Peyer's patch (tissue), 4 donors: ENCODE results near the gene PABPC1L2B.
"Not testable (repeated sequence)": the region's sequence is repeated elsewhere in the genome, so short reads cannot be mapped to it uniquely, and the experiment has no call there.

Experiments
- CTCF ChIP-seq, 6 experiments: fragments of 450-650 bp in 4 of 6; fragments of 200-600 bp in 2 of 6; sonication (generic) in 1 of 6; IDR thresholded peaks; one replicate each; pipeline ENCODE4 v1.5.1; 2017 to 2019; ENCODE audit warnings: antibody characterized with exemption in 6 of 6, mild to moderate bottlenecking in 3 of 6, moderate library complexity in 1 of 6
- POLR2A ChIP-seq, 2 donors: fragments of 450-650 bp; IDR thresholded peaks; one replicate each; pipeline ENCODE4 v1.5.1; 2017; ENCODE audit warnings: antibody characterized with exemption in 2 of 2, mild to moderate bottlenecking in 2 of 2, moderate library complexity in 2 of 2

GRCh38 chrX:73022093-73022445, 19.3 kb downstream of the PABPC1L2B start:
- TF ChIP-seq POLR2A, CTCF (IDR thresholded peaks at IDR 0.05): not testable (repeated sequence)
